NCI-H2196 treated with DMSO at 0.1 percent for 48 hours (cell line): ENCODE results near the gene SLIT2.

Experiments used
- DNase-seq: peaks from one replicate; lab custom pipeline; 2025; ENCODE audit not compliant: unreplicated experiment; lab: John Stamatoyannopoulos, UW

Gene SLIT2, protein sequence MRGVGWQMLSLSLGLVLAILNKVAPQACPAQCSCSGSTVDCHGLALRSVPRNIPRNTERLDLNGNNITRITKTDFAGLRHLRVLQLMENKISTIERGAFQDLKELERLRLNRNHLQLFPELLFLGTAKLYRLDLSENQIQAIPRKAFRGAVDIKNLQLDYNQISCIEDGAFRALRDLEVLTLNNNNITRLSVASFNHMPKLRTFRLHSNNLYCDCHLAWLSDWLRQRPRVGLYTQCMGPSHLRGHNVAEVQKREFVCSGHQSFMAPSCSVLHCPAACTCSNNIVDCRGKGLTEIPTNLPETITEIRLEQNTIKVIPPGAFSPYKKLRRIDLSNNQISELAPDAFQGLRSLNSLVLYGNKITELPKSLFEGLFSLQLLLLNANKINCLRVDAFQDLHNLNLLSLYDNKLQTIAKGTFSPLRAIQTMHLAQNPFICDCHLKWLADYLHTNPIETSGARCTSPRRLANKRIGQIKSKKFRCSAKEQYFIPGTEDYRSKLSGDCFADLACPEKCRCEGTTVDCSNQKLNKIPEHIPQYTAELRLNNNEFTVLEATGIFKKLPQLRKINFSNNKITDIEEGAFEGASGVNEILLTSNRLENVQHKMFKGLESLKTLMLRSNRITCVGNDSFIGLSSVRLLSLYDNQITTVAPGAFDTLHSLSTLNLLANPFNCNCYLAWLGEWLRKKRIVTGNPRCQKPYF (N-terminal part only)

DNA sequence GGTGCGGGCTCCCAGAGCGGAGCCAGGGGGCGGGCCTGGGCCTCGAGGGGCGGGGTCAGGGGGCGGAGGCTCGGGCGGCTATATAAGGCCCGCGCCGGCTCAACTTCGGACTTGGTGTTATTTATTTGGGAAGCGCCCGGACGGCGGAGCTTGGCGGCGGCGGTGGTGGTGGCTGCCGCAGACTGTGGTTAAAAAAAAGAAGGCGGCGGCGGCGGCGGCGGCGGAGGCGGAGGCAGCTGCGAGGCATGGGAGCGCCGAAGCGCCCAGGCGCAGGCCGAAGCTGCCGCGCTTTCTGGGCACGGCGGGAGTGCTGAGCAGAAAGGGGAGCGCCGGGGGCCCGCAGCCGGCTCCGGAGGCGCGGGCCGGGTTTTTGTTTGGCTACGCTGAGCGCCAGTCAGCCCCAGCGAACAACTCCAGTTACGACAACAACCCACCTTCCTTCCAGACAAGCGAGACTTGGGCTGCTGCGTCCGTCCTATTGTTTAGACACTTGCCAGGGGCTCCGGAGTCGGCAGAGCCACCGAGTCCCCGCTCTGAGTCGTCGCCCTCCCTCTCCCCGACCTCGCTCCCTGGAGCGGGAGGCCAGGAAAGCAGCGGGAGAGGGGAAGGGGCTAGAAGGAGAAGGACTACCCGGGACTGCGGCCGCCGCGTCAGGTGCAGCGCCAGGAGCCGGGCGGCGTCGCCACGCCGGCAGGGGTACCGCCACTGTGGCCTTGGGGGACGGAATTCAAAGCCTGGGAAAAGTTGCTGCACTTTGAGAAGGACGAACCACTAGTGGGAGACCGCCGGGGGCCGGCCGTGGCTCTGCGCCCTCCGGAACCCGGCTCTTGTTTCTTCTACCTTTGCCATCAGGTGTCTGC lies at the start of gene SLIT2:
SLIT2 (plus strand) TSS at position 110 of the 860 bp plus-strand sequence. CDS start 1,911 bp downstream, outside the sequence.
- no peak for DNase-seq

DNA sequence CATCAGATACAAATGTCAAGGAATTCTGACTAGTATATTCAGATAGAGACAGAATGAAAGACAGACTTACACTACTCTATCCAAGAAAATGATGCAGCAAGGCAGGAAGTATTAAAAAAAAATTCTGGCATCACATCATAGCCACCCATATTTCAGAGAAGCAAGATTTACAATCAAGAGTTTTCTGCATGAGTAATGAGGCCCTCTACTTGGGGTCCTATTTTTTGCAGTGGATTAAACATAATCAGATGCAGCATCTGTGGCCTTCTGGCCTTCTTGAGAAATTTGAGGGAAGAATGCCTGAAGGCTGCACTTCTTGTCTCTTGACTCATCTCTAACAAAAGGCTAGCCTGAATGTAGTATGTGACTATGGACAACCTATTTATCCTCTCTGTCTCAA lies 48.2 kb upstream of the SLIT2 start:
- no peak for DNase-seq

DNA sequence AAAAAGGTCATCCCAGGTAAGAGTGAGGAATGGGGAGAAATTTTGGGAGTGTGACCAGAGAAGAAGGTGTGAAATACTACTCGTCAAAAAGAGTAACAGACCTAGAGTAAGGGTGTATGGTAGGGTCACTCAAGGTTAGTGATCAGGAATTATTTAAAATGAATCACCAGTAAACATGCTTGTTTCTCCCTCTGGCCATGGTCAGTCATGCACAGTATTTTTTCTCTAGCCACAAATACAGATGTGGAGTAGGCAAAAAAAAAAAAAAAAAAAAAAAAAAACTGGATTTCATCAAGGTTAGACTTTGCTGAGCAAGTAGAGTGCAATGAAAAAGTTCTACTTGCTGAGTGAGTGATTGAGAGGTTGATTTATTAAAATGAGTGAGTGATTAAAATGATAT lies 34.2 kb upstream of the SLIT2 start:
- no peak for DNase-seq

DNA sequence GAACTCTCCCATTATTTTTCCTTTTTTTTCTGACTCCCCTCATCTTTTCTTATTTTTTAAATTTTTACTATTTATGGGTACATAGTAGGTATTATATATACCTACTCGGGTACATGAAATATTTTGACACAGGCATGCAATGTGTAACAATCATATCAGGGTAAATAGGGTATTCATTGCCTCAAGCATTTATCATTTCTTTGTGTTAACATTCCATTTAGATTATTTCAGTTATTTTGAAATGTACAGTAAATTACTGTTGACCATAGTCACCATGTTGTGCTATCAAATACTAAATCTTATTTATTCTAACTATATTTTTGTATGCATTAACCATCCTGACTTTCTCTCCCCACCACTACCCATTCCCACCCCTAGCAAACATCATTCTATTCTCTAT lies 33.8 kb upstream of the SLIT2 start:
- no peak for DNase-seq

DNA sequence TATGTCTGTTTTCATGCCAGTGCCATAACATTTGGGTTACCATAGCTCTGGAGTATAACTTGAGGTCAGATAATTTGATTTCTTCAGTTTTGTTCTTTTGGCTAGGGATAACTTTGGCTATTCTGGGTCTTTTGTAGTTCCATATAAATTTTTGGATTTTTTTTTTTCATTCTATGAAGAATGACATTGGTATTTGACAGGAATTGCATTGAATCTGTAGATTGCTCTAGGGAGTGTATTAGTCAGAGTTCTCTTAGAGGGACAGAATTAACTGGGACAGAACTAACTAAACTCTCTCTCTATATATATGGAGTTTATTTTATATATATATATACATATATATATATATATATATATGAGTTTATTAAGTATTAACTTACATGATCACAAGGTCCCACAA lies 32.2 kb upstream of the SLIT2 start:
- DNase-seq, result no peak

DNA sequence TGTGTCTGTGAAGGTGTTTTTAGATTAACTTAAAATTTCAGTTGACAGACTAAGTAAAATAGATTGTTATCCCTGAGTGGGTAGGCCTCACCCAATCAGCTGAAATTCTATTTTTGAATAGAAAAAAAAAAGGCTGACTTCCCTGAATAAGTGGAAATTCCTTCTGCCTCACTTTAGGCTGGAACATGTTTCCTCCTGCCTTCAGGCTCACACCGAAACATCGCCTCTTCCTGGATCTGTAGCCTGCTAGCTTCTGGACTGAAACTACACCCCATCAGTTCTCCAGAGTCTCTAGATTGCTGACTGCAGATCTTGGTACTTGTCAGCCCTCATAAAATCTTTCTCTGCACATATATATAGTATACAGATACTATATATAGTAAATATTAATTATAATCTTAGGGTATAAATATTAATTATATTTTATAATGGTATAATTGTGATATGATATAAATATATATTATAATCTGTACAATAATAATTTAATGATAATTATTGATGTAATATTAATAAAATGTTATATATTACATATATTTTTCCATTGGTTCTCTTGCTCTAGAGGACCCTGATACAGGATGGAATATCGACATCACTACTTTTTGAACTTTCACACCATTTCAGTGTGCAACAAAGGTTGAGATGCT lies 13.7 kb upstream of the SLIT2 start:
- DNase-seq, result no peak

DNA sequence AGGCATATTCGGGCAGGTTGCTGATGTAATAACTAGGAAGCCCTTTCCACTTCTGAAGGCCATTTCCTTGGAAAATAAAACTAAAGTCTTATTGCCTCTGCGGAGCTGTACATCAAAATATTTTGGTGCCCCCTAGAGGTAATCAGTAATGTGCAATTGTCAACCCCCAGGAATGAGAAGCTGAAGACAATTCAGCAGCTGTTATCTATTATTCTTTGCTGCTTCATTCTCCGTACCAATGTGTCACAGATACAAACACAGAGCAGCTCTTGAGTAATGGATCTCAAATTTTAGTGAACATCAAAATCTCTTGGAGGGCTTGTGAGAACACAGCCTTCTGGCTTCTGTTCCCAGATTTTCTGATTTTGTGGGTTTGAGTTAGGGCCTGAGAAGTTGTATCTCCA lies 3.5 kb upstream of the SLIT2 start:
- no peak for DNase-seq

DNA sequence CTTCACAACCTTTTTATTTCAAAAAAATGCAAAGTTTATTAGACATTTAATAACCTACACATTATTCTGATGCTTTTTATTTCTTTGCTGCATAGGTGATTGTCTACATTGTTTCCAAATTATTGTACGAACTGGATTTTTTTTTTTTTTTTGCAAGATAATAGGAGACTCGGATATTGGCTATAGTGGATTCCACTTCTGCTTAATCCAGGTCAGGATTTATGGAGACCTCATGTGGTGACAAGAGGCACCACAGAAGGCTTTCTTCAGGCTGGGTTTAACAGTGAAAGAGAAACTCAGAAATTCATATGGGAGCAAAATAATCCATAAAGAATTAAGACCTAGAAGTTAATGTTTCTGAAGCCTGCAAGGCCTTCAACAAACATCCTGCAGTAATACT lies 2.4 kb upstream of the SLIT2 start:
- DNase-seq, result no peak

DNA sequence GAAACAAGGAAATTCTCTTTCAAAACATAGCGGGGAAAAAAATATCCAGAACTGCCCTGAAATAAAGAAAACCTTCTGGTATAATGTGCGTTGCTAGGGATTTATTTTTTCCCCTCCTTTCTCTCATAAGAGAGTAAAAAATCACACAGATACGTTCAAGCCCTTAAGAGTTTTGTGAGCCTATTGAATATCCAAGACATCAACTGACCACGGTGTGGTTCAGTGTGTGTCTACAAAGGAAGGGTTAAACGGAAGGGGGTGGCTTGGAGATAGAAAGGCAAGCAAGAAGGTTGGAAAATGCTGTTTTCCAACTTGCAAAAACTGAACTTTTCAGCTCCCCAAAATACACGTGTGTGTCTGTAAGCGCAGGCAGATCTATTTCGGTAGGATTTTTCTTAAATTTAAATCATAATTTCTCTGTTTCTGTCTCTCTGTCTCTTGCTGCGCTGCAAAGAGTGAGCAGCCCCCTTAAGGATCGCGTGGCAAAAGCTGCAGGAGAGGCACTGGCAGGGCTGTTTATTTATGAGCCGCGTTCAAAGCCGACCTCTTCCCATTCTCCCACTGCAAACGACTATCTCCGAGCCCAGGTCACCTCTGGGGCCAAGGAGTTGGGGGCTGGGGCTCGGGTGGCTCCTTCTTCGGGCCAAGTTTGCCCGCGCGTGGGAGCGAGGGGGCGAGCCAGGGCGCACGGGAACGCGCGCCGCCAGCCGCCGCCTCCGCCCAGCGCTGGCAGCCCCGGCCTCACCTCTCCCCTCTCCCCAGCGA lies 492 bp upstream of the SLIT2 start:
- no peak for DNase-seq

DNA sequence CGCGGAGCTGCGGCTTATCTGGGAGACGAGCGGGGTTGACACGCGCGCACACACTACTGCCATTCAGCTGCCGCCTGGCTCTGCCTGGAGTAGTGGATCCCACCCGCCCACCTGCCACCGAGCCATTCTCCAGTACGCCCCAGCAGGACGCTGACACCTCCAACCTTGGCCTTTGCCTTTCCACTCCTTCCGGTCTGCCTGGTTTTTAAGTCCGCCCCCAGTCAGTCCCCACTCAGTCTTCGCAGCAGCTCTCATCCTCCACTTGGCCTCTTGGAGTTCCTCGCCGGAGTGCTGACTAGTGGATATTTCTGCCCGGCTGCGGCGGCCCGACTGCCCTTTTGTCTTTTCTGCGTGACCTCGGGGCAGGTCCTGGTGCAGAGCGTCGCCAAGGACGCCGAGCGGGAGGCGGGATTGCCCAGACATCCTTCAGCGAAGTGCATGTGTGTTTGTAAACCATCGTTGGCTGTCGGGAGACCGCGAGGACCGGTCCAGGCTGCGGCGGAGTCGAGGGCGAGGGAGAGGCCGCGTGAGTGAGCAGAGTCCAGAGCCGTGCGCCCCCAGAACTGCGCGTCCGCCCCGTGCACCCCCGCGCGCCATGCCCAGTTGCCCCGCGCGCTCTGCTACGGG lies 1.1 kb downstream of the SLIT2 start:
- no peak for DNase-seq

DNA sequence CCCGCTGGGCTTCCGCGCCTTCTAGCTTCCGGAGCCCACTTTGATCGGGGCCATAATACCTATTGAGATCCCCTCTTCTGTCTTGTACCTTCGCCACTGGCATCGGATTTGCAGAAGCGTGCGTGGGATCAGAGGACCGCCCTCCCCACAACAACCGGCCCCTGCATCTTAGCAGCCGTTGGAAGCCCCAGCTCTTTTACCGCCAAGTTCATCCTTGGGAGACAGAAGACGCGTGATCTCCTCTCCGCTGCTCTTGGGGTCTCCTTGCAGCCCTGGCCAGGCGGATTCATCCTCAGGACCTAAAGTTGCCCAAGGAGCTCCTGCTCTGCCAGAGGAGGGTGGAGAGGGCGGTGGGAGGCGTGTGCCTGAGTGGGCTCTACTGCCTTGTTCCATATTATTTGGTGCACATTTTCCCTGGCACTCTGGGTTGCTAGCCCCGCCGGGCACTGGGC lies 1.6 kb downstream of the SLIT2 start:
- no peak for DNase-seq

DNA sequence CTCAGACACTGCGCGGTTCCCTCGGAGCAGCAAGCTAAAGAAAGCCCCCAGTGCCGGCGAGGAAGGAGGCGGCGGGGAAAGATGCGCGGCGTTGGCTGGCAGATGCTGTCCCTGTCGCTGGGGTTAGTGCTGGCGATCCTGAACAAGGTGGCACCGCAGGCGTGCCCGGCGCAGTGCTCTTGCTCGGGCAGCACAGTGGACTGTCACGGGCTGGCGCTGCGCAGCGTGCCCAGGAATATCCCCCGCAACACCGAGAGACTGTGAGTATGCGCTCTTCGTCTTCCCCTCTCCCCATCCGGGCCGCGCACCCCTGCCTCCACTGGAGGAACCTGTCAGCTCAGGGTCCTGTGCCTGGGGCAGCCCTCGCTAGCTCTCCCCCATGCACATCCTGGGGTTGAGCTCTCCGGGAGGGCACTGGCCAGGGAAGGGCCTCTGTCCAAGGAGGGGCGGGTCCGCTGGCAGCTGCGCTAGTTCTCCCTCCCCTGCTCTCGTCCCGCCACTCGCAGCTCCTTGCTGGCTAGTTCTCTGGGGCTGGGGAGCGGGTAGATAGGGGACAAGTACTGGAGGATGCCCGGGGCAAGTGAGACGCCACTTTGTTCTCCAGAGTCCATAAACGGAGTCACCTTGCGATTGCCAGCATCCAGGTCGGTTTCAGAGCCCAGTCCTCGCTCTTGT lies 2.2 kb downstream of the SLIT2 start:
- no peak for DNase-seq

DNA sequence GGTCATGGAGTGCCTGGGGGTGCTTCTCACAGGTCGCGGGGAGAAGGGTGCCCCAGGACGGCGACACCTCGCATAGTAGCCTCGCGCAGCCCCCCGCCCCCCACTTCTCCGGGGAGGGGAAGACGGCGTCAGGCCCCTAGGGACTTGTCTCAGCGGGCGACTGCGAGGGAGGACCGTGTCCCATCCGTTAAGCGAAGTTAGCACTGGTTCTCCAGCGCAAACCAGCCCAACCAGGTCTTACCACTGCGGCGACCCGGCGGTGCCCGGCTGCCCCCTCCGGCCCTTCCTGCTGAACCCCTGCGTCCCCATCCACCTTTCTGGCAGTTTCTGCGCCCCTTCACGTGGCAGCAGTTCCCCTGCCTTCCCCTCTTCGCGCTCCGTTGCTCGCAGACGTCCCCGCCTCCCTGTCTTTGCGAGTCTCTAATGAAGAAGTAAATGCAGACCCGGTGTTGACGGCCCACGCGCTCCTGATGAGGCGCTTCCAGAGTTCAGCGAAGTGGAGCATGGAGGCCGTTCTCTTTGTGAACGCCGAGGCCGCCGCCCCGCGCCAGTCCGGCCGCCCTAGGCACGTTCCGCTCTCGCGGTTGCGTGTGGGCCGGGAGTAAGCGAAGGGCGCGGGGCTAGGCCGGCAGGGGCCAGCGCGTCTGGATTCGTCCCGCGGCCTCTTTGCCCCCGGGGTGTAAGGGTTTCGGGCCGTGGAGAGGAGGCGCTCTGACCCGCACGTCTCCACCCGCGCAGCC lies 3.0 kb downstream of the SLIT2 start:
- DNase-seq, result no peak

DNA sequence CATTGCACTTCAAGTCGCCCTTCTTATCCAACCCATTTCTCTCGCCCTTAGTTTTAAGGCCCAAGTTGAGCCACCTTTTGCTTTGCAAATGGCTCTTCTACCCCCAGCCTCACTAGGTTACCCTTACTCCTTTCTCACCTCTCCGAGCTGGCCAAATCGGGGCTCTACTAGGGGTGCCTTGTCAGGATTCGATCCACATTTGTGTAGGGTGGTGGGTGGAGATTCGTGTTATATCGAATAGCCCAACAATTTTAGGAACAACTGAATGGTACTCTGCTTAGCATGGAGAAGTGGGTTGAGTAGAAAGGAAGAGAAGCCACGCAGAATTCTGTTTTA lies 3.5 kb downstream of the SLIT2 start:
- DNase-seq, result no peak

DNA sequence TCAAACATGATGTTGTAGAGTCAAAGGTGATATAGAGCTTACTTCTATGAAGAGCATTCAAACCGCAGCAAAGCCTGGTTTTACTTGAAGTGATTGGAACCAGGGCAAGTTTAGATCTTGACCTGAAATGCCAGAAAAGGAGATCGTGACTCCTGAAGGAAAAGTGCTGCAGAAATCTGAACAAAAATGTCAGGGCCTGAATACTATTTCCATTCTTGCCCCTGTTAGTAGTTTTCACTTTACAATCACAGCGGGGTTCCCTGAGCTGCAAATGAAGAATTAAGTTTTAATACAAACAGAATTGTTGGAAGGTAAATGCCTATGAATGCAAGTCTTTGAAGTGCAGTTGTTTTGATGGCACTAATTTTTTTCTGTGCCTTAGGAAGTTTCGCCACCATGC lies 4.1 kb downstream of the SLIT2 start:
- no peak for DNase-seq

DNA sequence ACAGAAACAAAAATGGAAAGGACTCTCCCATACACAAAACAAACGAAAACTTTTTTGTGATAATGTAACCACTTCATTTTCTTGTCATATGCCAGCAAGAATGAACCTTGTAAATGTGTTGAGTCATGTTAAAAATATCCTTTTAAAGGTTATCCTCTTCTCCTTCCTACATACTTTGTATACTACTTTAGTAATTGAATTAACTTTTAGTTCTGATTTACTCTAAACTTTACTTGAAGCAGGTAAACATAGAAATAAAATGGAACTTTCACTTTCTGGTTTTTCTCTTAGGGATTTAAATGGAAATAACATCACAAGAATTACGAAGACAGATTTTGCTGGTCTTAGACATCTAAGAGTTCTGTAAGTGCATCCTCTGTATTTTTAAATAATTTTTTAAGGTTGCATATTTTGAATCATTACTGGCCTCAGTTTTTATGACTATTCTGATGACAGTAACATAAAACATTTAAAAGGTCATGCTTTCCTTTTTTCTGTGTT lies 4.7 kb downstream of the SLIT2 start:
- no peak for DNase-seq

DNA sequence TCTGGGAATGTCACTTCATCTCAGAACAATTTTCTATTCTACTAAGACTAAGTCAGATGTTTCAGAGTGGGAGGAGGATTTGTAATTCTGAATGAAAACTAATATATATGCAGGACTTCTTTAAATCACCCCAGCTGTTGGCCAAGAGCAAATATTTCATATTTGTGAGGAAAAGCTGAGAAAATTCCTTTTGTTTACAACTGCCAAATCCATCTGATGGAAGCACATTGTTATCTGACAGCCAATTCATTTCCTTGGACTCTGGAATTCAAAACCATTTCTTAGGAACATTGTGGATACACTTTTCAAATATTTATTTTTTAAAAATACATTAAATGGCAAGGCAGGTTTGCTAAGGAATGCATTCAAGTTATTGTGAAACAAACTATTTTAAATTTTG lies 8.0 kb downstream of the SLIT2 start:
- DNase-seq, result no peak

DNA sequence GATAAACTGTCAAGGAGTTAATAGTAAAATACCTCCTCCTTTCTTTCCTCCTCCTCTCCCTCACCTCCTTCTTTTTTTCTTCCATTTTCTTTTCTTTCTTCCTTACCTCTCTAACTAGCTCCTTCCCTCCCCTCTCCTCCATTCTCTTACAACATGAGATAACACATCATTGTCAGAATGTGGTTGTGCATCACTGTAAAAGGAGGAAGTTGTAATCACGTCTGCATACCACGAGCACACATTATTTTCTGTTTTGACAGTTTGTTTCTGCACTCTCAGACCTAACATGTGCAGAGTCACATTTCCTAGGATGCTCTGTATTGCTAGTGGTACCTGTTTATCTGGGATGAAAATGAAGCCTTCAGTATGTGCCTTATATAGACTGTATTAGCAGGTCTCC lies 9.1 kb downstream of the SLIT2 start:
- no peak for DNase-seq

DNA sequence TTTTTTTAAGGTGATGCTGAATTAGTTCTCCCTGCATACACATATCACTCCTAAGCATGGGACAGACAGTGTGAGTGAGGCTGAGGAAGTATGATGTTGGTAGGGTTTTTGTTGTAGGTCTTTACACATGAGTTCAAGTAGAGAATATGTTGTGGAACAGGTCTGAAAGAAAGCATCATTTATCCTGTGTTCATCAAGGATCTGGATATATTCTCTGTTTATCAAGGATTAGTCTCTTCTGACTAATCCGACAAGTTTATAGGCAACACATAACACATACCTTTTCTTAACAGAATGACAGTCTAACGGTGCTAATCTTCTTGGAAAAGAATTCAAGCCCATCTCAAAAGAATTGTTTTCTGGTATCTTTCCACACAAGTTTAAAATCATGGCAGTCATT lies 10.5 kb downstream of the SLIT2 start:
- DNase-seq, result no peak
